HG03139 (cell line): ENCODE data around the gene SEC23A.
"Not testable (repeated sequence)": the region's sequence is repeated elsewhere in the genome, so short reads cannot be mapped to it uniquely, and the experiment has no call there.

Experiments used
- ATAC-seq: cut with Tn5 transposase; IDR thresholded peaks from one replicate; pipeline ENCODE4 v1.9.1; 2021; ENCODE audit not compliant: unreplicated experiment

The SEC23A gene

GRCh38 chr14:39034481-39035296 lies 68.3 kb downstream of the SEC23A start:
- ATAC-seq: no peak

- ATAC-seq: no peak
Measured at GRCh38 chr14:39033371-39033770, 69.7 kb downstream of the SEC23A start.

- ATAC-seq: no peak
Measured at GRCh38 chr14:39030209-39030608, 72.8 kb downstream of the SEC23A start.

GRCh38 chr14:39029789-39030188 lies 73.2 kb downstream of the SEC23A start:
- no peak for ATAC-seq

- ATAC-seq: no peak
Measured at GRCh38 chr14:39028620-39029019, 74.4 kb downstream of the SEC23A start.

- no peak for ATAC-seq
Measured at GRCh38 chr14:39025810-39026627, 77.0 kb downstream of the SEC23A start.

- ATAC-seq: no peak
Measured at GRCh38 chr14:39025250-39025809, 77.7 kb downstream of the SEC23A start.

- no peak for ATAC-seq
Measured at GRCh38 chr14:39023939-39024871, 78.8 kb downstream of the SEC23A start.

- ATAC-seq: not testable (repeated sequence)
Measured at GRCh38 chr14:39017096-39018016, 85.7 kb downstream of the SEC23A start.

GRCh38 chr14:39016733-39017095 lies 86.3 kb downstream of the SEC23A start:
- no peak for ATAC-seq

- ATAC-seq: no peak
Measured at GRCh38 chr14:39015964-39016577, 87.0 kb downstream of the SEC23A start.

GRCh38 chr14:39015360-39015961 lies 87.6 kb downstream of the SEC23A start:
- ATAC-seq: no peak

GRCh38 chr14:39014460-39014859 lies 88.6 kb downstream of the SEC23A start:
- ATAC-seq: no peak

- ATAC-seq: not testable (repeated sequence)
Measured at GRCh38 chr14:39008965-39009364, 94.1 kb downstream of the SEC23A start.

- no peak for ATAC-seq
Measured at GRCh38 chr14:39006721-39007410, 96.2 kb downstream of the SEC23A start.

- ATAC-seq: no peak
Measured at GRCh38 chr14:39005044-39005880, 97.8 kb downstream of the SEC23A start.

- ATAC-seq: no peak
Measured at GRCh38 chr14:38999949-39000348, 103.1 kb downstream of the SEC23A start.
